Measurements from ENCODE around the gene SLX9.

DNA sequence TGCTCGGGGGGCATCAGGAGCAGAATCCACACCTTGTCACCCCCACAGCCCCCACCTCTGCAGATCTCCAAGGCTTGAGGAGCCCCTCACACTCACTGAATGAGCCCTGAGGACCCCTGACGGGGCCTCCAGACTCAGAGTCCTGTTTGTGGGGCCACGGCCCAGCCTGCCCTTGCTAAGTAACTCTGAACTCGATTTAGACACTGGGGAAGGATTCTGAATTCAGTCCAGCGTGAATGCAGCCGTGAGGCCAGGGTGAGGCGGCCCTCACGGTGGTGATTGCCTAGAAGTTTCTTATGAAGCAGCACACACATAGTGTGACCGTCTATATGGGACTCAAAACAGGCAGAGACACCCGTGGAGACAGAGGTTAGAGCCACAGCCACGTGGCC lies 75.6 kb downstream of the SLX9 start:
- TF ChIP-seq, protein P1, sequence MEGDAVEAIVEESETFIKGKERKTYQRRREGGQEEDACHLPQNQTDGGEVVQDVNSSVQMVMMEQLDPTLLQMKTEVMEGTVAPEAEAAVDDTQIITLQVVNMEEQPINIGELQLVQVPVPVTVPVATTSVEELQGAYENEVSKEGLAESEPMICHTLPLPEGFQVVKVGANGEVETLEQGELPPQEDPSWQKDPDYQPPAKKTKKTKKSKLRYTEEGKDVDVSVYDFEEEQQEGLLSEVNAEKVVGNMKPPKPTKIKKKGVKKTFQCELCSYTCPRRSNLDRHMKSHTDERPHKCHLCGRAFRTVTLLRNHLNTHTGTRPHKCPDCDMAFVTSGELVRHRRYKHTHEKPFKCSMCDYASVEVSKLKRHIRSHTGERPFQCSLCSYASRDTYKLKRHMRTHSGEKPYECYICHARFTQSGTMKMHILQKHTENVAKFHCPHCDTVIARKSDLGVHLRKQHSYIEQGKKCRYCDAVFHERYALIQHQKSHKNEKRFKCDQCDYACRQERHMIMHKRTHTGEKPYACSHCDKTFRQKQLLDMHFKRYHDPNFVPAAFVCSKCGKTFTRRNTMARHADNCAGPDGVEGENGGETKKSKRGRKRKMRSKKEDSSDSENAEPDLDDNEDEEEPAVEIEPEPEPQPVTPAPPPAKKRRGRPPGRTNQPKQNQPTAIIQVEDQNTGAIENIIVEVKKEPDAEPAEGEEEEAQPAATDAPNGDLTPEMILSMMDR (conservative IDR thresholded peaks at IDR 0.05) = no peak
- no peak for TF ChIP-seq ZFX (IDR thresholded peaks at IDR 0.05)

Data from C4-2B (cell line).